ENCODE data around the gene DVL1. TPM values are rescaled to one million over a fixed set of nuclear protein-coding genes. Genes with fewer than 3 reads are reported as not detected.

The DVL1 gene
- total and polyA plus RNA-seq, 2 of the 13 experiments (the other 11 are each of a cell fraction or from before 2014, with no cell fraction given), result 30.8 to 60.4 TPM

DNA sequence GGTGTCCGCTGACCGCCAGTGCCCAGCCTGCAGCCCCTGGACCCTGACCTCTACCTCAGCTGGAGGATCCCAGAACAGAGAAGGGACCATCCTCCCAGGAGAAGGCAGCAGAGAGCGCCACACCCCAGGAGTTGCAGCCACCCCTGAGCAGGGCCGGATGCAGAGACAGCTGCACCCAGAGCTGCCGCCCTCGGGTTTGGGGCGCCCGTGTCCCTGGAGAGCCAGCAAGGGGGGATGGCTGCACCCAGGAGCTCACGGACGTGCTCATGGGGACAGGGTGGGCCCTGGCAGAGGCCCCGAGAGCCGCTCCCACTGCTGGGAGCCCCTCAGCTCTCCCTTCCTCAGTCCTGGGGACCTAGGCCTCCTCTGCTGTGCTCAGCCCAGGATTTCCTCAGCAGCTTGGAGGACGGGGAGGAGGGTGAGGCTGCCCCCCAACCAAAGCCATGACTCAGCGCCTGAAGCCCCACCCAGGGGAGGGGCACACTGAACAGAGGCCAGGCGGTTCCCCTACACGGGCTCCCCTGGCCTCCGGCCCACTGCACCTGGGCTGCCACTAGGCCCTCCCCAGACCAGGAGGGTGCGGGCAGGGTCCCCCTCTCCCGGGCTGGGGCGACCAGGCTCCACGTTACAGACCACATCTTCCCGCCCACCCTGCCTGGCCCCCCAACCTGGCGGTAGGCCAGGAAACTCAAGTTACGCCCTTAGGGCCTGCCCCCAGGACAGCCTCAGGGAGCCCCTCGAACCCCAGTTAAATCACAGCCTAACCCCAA, 43.7 kb downstream of the DVL1 start (continued):
- TF ChIP-seq, protein P1, sequence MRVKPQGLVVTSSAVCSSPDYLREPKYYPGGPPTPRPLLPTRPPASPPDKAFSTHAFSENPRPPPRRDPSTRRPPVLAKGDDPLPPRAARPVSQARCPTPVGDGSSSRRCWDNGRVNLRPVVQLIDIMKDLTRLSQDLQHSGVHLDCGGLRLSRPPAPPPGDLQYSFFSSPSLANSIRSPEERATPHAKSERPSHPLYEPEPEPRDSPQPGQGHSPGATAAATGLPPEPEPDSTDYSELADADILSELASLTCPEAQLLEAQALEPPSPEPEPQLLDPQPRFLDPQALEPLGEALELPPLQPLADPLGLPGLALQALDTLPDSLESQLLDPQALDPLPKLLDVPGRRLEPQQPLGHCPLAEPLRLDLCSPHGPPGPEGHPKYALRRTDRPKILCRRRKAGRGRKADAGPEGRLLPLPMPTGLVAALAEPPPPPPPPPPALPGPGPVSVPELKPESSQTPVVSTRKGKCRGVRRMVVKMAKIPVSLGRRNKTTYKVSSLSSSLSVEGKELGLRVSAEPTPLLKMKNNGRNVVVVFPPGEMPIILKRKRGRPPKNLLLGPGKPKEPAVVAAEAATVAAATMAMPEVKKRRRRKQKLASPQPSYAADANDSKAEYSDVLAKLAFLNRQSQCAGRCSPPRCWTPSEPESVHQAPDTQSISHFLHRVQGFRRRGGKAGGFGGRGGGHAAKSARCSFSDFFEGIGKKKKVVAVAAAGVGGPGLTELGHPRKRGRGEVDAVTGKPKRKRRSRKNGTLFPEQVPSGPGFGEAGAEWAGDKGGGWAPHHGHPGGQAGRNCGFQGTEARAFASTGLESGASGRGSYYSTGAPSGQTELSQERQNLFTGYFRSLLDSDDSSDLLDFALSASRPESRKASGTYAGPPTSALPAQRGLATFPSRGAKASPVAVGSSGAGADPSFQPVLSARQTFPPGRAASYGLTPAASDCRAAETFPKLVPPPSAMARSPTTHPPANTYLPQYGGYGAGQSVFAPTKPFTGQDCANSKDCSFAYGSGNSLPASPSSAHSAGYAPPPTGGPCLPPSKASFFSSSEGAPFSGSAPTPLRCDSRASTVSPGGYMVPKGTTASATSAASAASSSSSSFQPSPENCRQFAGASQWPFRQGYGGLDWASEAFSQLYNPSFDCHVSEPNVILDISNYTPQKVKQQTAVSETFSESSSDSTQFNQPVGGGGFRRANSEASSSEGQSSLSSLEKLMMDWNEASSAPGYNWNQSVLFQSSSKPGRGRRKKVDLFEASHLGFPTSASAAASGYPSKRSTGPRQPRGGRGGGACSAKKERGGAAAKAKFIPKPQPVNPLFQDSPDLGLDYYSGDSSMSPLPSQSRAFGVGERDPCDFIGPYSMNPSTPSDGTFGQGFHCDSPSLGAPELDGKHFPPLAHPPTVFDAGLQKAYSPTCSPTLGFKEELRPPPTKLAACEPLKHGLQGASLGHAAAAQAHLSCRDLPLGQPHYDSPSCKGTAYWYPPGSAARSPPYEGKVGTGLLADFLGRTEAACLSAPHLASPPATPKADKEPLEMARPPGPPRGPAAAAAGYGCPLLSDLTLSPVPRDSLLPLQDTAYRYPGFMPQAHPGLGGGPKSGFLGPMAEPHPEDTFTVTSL (CRISPR knock-in tag; IDR thresholded peaks at IDR 0.05; ENCODE audit: borderline replicate concordance), result no peak
- TF ChIP-seq, protein P2, sequence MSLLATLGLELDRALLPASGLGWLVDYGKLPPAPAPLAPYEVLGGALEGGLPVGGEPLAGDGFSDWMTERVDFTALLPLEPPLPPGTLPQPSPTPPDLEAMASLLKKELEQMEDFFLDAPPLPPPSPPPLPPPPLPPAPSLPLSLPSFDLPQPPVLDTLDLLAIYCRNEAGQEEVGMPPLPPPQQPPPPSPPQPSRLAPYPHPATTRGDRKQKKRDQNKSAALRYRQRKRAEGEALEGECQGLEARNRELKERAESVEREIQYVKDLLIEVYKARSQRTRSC (CRISPR knock-in tag; IDR thresholded peaks at IDR 0.05; ENCODE audit: low read depth), result no peak
- TF ChIP-seq RAD21 (CRISPR knock-in tag; IDR thresholded peaks at IDR 0.05) (no peak), TMF1 (CRISPR knock-in tag; IDR thresholded peaks at IDR 0.05; ENCODE audit: low read depth) (no peak), ARHGAP35 (CRISPR knock-in tag; IDR thresholded peaks at IDR 0.05; ENCODE audit: borderline replicate concordance) (no peak), ZNF563 (CRISPR knock-in tag; IDR thresholded peaks at IDR 0.05) (no peak), ZNF816 (CRISPR knock-in tag; IDR thresholded peaks at IDR 0.05; ENCODE audit: borderline replicate concordance) (no peak), RARG (CRISPR knock-in tag; IDR thresholded peaks at IDR 0.05; ENCODE audit: low read depth) (no peak)
- TF ChIP-seq, protein P3, sequence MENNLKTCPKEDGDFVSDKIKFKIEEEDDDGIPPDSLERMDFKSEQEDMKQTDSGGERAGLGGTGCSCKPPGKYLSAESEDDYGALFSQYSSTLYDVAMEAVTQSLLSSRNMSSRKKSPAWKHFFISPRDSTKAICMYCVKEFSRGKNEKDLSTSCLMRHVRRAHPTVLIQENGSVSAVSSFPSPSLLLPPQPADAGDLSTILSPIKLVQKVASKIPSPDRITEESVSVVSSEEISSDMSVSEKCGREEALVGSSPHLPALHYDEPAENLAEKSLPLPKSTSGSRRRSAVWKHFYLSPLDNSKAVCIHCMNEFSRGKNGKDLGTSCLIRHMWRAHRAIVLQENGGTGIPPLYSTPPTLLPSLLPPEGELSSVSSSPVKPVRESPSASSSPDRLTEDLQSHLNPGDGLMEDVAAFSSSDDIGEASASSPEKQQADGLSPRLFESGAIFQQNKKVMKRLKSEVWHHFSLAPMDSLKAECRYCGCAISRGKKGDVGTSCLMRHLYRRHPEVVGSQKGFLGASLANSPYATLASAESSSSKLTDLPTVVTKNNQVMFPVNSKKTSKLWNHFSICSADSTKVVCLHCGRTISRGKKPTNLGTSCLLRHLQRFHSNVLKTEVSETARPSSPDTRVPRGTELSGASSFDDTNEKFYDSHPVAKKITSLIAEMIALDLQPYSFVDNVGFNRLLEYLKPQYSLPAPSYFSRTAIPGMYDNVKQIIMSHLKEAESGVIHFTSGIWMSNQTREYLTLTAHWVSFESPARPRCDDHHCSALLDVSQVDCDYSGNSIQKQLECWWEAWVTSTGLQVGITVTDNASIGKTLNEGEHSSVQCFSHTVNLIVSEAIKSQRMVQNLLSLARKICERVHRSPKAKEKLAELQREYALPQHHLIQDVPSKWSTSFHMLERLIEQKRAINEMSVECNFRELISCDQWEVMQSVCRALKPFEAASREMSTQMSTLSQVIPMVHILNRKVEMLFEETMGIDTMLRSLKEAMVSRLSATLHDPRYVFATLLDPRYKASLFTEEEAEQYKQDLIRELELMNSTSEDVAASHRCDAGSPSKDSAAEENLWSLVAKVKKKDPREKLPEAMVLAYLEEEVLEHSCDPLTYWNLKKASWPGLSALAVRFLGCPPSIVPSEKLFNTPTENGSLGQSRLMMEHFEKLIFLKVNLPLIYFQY (CRISPR knock-in tag; IDR thresholded peaks at IDR 0.05; ENCODE audit: borderline replicate concordance), result no peak
- TF ChIP-seq, protein P4, sequence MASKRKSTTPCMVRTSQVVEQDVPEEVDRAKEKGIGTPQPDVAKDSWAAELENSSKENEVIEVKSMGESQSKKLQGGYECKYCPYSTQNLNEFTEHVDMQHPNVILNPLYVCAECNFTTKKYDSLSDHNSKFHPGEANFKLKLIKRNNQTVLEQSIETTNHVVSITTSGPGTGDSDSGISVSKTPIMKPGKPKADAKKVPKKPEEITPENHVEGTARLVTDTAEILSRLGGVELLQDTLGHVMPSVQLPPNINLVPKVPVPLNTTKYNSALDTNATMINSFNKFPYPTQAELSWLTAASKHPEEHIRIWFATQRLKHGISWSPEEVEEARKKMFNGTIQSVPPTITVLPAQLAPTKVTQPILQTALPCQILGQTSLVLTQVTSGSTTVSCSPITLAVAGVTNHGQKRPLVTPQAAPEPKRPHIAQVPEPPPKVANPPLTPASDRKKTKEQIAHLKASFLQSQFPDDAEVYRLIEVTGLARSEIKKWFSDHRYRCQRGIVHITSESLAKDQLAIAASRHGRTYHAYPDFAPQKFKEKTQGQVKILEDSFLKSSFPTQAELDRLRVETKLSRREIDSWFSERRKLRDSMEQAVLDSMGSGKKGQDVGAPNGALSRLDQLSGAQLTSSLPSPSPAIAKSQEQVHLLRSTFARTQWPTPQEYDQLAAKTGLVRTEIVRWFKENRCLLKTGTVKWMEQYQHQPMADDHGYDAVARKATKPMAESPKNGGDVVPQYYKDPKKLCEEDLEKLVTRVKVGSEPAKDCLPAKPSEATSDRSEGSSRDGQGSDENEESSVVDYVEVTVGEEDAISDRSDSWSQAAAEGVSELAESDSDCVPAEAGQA (IDR thresholded peaks at IDR 0.05; ENCODE audit: low read depth), result 0 out of 2 replicates have a peak, but pooled peaks have one; percentile 1
- TF ChIP-seq, protein P4 (CRISPR knock-in tag; IDR thresholded peaks at IDR 0.05; ENCODE audit: borderline replicate concordance), result no peak

Data from HepG2 (cell line).